Colonic mucosa (tissue), 4 donors: Measurements from ENCODE around the gene SULT1C3. TPM values are rescaled to one million over a fixed set of nuclear protein-coding genes. Genes with fewer than 3 reads are reported as not detected.

ENCODE experiments used
- DNase-seq: peaks from one replicate; pipeline ENCODE4 v3.0.0-alpha.2; 2020
- H3K27ac ChIP-seq: fragments of 200-600 bp; one replicate; pipeline ENCODE4 v1.8.0; 2021
- H3K27me3 ChIP-seq: fragments of 200-600 bp; one replicate; pipeline ENCODE4 v1.8.0; 2021
- H3K36me3 ChIP-seq: fragments of 200-600 bp; one replicate; pipeline ENCODE4 v1.8.0; 2021
- H3K4me1 ChIP-seq: fragments of 200-600 bp; one replicate; pipeline ENCODE4 v1.8.0; 2021; ENCODE audit warnings: mild to moderate bottlenecking
- H3K4me3 ChIP-seq: fragments of 200-600 bp; one replicate; pipeline ENCODE4 v1.8.0; 2021
- H3K9ac ChIP-seq, 2 donors: one replicate each; pipeline ENCODE4 v1.7.0; 2013; ENCODE audit warnings: control low read depth in 2 of 2, low read depth in 2 of 2, low read length in 2 of 2
- H3K9me3 ChIP-seq: fragments of 200-600 bp; one replicate; pipeline ENCODE4 v1.8.0; 2021
- intact Hi-C: fragments of 100-400 bp; cut with DNase I; formaldehyde crosslinking; loops from one replicate; pipeline ENCODE4 v1.14.1; 2022
- total RNA-seq, 2 donors: library from RNA; stranded (reverse); fragmentation: NEBNext Ultra II Directional in 1 of 2; extraction: Animal tissue kit (Norgen Biotek cat#: 25700) in 1 of 2; gene quantifications; one replicate each; pipeline ENCODE4 v1.2.1, GENCODE V29; 2021
- TF ChIP-seq, protein P1 (sequence below): fragments of 200-600 bp; IDR thresholded peaks from one replicate; pipeline ENCODE4 v1.8.0; 2022; ENCODE audit warnings: antibody characterized with exemption, mild to moderate bottlenecking
- donor health status: healthy.
- donor health status: DM: no; HTN: no; CAD: no.
- donor health status: DM: no; HTN: no; CAD: no.

Gene SULT1C3
- total RNA-seq, 2 donors from 2014 or later = 0.77 to 1.4 TPM

DNA sequence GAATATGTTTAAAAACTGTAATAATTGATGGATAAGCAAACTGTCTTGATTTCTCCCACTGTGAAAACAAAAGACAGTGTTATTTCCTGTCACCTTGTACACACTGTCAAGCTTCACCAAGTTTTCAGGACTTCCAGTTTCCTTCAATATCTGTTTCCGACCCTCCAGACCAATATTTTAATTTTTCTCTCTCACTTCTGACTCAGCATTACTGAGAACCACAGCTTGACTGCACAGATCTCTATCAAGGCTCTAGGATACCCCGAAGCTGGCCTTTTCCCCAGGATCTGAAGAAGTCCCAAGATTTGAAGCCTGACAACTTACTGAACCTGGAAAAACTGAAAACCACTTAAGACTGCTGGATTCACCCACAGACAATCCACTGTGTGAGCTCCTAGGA lies 13.2 kb upstream of the SULT1C3 start:
- H3K36me3 ChIP-seq = no peaks in the 10 kb centered on the region
- H3K27ac ChIP-seq = no peak overlapping the region
- H3K9ac ChIP-seq = no peak overlapping the region
- no peaks in the 10 kb centered on the region for H3K9me3 ChIP-seq
- intact Hi-C loops = no loop called here
- DNase-seq = no peak
- TF ChIP-seq, protein P1, sequence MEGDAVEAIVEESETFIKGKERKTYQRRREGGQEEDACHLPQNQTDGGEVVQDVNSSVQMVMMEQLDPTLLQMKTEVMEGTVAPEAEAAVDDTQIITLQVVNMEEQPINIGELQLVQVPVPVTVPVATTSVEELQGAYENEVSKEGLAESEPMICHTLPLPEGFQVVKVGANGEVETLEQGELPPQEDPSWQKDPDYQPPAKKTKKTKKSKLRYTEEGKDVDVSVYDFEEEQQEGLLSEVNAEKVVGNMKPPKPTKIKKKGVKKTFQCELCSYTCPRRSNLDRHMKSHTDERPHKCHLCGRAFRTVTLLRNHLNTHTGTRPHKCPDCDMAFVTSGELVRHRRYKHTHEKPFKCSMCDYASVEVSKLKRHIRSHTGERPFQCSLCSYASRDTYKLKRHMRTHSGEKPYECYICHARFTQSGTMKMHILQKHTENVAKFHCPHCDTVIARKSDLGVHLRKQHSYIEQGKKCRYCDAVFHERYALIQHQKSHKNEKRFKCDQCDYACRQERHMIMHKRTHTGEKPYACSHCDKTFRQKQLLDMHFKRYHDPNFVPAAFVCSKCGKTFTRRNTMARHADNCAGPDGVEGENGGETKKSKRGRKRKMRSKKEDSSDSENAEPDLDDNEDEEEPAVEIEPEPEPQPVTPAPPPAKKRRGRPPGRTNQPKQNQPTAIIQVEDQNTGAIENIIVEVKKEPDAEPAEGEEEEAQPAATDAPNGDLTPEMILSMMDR = no peak
- no peaks in the 10 kb centered on the region for H3K27me3 ChIP-seq
- no peak overlapping the region for H3K4me3 ChIP-seq
- no peaks in the 10 kb centered on the region for H3K4me1 ChIP-seq

DNA sequence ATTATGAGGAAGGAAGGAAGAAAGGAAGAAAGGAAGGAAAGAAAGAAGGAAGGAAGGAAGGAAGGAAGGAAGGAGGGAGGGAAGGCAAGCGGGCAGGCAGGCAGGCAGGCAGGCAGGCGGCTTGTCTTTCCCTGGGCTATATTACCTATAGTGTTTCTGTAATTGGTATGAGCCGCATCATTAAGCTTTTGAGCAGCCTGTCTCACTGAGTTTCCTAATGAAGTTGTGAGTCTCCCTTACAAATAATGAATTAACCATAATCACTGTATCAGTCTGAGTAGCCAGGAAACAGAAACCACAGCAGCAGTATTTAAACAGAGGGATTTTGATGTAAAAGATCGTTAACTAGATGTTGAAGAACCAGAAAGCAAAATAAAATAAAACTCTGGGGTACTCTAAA lies 11.8 kb upstream of the SULT1C3 start:
- intact Hi-C loops = no loop called here
- Histone ChIP-seq H3K9ac (no peak overlapping the region), H3K27ac (no peak overlapping the region), H3K36me3 (no peaks in the 10 kb centered on the region), H3K27me3 (no peaks in the 10 kb centered on the region), H3K4me3 (no peak overlapping the region), H3K4me1 (no peaks in the 10 kb centered on the region), H3K9me3 (no peaks in the 10 kb centered on the region)
- no peak for DNase-seq
- TF ChIP-seq, protein P1 = no peak

DNA sequence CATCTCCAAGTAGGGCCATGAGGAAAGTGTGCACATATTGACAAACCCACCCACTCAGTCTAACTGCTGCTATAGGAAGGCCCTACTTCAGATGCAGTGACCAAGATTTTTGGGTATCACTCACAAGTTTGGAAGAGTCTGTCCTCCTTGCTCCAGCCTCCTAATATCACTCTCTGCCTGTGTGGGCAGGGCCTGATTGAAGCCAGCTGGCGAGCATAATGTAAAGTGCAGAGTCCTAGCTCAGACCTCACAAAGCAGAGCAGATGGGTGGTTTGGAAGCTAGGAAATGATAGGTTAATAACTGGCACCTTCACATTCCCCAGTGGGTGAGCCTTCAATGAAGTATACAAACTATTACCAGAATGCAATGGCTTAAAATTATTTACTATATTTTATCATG lies 11.2 kb upstream of the SULT1C3 start:
- no peaks in the 10 kb centered on the region for H3K4me1 ChIP-seq
- no peaks in the 10 kb centered on the region for H3K9me3 ChIP-seq
- no peak for DNase-seq
- TF ChIP-seq, protein P1 = no peak
- H3K27me3 ChIP-seq = no peaks in the 10 kb centered on the region
- no peak overlapping the region for H3K4me3 ChIP-seq
- H3K36me3 ChIP-seq = no peaks in the 10 kb centered on the region
- intact Hi-C loops = no loop called here
- no peak overlapping the region for H3K9ac ChIP-seq
- no peak overlapping the region for H3K27ac ChIP-seq

DNA sequence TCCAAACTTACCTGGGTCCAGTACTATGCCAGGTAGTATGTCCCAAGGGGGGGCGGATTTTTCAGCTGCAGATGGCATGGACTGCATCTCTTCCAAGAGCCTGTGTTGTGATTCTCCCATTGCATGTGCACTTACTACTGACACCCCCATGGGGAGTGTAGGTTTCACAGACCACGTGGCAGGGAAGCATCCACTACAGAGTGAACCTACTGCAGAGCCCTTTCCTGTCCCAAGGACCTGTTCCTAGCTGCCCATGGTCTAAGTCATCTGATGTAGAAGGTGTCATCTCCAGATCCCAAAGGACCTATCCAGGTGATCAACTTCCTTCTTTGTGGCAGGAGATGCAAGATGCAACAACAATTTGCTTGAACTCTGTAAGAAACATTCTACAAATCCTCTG lies 9.9 kb upstream of the SULT1C3 start:
- no peaks in the 10 kb centered on the region for H3K36me3 ChIP-seq
- no peaks in the 10 kb centered on the region for H3K27me3 ChIP-seq
- no peak overlapping the region for H3K27ac ChIP-seq
- H3K9me3 ChIP-seq = no peaks in the 10 kb centered on the region
- TF ChIP-seq, protein P1 = no peak
- no peak overlapping the region for H3K9ac ChIP-seq
- H3K4me3 ChIP-seq = no peak overlapping the region
- intact Hi-C loops = no loop called here
- no peak for DNase-seq
- H3K4me1 ChIP-seq = no peaks in the 10 kb centered on the region

DNA sequence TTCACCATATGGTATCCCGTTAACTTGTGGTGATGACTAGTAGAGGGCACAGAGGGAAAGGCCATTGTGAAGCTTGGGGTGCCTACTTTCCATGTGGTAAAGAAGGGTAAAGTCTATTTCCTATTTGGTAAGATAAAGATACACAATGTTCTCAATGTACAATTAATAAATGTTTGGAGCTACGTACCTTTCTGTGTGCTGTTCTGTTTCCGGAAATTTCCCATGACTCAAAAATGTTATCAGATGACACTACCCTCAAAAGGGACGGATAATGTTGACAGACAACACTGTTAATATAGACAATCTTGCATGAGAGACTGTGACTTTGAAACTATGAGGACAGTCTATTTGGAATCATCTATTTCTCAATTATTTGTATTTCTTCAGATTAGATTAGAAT lies 4.2 kb upstream of the SULT1C3 start:
- Histone ChIP-seq H3K9me3 (peaks cover 4% of the 10 kb centered on the region), H3K4me1 (no peaks in the 10 kb centered on the region), H3K27me3 (no peaks in the 10 kb centered on the region), H3K36me3 (no peaks in the 10 kb centered on the region), H3K9ac (no peak overlapping the region), H3K27ac (no peak overlapping the region), H3K4me3 (no peak overlapping the region)
- intact Hi-C loops = no loop called here
- no peak for DNase-seq
- TF ChIP-seq, protein P1 = no peak
